HG02610 (cell line): ENCODE measurements around the gene MN1.

Experiments used
- ATAC-seq: cut with Tn5 transposase; IDR thresholded peaks from one replicate; pipeline ENCODE4 v1.9.1; 2021; ENCODE audit warnings: mild to moderate bottlenecking, moderate library complexity; ENCODE audit not compliant: unreplicated experiment

The MN1 gene

DNA sequence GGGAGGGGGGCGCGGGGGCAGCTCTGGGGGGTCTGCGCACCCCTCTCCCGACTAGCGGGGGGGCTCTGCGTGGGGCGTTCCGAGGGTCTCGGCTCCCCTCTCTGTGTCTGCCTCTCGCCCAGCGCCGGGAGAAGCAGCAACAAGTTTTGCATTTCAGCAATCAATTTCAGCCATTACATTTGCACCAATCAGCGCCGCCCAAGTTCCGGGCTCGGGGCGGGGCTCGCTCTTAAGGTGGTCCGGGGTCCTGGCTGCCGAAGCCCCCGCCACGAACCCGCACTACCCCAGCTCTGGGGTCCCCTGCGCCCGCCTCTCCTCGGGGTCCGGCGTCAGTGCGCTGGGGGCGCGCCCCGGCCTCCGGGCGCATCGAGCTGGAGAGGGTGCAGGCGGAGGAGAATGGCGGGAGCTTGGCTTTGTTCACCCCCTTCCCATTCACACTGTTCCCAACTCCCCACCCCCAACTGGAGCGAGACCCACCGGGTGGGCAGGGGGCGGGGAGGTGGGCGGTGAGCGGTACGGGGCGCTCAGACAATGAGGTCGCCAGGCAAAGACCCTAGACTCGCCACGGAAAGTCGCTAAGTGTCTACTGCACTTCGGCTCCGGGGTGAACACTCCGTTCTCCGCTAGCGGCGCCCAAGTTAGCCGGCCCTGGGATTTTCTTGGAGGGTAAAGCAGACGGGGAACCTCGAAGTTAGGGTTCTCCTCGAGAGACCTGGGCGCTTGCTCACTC, at the start of gene MN1:
MN1 (minus strand) TSS at position 141 of the 730 bp plus-strand sequence. CDS start 1,213 bp downstream, outside the sequence.
- no peak for ATAC-seq

DNA sequence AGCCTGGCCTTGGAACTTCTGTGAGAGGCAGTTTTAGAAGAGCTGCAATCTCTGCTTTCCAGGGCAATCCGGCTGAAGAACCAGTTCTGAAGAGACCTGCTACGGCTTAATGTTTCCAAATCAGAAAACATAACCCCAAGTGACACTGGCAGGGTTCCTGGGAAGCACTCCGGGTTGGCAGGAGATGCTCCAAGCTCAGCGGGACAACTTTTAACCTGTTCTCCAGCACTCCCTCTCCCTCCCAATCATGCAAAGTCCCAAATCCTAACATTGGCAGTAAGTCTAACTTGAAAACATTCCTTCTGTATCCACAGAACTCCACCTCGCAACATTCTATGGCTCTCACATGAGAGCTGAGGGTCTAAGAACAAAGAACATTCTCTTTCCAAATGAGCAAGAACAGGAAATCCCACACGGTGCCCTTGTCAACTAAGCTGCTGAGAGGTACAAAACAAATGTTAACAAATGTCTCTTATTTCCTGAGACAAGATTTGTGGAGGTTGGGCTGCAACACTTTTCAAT, 48.5 kb upstream of the MN1 start:
- ATAC-seq, result no peak

DNA sequence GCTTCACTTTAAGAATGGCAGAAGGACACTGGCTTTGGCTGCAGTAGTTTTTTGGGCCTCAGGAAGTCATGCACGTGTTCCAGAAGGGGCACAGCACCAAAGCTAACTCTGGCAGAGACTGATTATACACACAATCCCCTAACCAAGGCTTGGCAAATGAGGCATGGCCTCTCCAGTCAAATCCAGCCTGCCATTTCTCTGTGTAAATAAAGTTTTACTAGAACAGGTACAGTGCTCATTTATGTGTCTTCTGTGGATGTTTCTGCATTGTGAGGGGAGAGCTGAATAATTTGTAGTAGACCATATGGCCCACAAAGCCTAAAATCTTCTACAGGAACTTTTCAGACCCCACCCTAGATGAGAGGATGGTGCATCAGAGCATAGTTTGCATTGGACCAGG, 46.4 kb upstream of the MN1 start:
- no peak for ATAC-seq

DNA sequence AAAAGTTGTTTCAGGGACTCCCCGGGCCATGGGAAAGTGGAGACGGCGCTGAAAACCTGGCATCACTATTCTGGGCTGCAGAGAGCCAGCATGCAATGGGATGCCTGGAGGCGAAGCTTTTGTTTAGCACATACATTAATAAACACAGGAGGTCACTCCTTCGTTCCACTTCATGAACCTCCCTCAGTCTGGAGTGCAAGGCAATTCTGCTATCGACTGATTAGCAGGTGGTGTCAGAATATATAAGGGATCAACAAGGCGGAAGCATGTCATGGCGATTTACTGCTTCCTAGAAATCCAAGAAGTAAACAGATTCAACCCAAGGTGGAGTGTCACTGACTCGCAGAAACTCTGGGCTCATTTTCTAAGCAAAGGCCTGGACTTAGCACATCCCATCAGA, 45.4 kb upstream of the MN1 start:
- ATAC-seq, result no peak

DNA sequence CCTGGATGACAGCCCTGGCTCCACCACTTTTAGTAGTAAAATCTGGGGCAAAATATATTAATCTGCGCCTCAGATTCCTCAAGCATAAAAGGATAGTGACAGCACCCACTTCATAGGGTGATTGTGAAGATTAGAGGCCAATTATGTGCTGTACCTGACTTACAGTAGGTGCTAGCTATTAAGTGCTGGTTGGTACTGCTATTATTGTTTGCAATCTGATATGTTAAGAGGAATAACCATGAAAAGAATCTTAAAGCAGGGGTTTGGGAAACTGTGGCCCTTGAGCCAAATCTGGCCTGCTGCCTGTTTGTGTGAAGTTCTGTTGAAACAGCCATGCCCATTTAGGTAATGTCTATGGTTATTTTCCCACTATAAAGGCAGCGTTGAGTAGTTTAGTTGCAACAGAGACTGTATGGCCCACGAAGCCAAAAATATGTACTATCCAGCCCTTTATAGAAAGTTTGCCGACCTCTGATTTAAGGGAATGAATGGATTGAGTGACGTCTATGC, 44.7 kb upstream of the MN1 start:
- ATAC-seq, result no peak

DNA sequence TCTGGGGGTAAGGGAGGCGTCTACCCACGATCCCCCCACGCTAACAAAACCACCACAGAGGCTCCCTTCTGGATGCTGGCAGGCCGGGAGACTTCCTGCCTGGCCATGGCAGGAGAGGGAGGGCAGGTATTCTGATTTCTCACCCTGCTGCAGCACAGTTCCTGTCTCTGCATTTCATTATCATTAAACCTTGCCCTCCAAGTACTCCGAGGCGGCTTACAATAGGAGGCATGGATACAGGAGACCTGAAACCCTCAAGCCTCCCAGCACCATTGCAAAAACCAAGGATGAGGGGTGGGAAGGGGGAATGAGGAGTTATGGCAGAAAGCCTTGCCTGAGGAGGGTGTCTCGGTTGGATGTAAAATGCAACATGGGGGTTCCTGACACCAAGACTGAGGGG, 44.1 kb upstream of the MN1 start:
- no peak for ATAC-seq

DNA sequence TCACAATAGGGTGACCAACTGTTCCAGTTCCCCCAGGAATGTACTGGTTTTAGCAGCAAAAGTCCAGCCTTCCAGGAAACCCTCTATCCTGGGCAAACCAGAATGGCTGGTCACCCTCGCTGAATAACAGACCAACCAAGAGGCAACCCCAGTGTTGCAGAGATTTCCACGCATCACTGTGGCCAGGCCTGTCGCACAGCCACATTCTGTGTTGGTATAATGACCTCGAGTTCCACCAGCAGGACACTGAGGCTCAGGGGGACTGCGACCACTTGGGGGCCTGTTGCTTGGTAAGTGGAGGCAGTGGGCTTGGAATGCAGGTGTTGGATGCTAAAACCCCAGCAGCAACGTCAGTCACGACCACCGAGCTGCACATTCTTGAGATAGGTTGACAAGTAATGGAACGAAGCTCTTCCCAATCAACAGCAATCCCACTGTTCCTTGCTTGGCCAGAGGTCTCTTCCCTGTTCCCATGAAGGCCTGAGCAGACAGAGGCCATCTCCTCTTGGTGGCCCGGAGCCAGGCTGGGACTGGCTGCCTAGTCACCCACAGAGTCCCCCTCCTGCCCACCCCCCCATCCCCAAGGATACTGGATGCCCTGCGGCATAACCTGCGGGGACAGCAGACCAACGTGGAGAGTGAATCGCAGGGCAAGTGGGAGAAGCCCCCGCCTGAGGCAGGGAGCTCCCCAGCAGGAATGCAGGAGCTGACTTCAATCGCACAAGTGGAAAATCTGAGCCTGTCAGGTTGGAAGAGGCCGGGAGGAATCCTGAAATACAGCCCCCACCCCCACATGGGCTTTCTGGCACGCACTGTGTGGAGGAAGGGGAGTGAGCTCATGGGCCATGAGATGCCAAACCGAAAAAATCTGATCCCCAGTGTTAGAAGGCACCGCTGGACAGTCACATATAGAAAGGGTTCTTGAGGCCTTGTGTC, 43.4 kb upstream of the MN1 start:
- no peak for ATAC-seq

DNA sequence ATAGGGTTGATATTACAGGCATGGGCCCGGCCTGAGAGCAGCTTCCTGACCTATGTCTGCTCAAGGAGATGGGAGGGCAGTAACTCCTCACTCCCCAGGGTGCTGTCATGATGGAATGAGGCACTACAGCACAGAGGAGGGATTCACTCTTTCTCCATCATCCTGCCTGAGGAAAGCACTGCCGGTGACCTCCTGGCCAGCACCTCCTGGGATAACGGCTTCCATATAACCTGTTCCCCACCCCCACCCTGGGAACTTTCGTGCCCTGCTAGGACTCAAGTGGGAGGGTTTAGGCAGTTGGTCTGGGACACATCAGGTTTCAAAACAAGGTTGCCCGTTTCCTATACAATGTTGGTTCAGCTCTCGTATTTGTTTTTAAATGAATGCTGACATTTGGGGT, 42.7 kb upstream of the MN1 start:
- no peak for ATAC-seq

DNA sequence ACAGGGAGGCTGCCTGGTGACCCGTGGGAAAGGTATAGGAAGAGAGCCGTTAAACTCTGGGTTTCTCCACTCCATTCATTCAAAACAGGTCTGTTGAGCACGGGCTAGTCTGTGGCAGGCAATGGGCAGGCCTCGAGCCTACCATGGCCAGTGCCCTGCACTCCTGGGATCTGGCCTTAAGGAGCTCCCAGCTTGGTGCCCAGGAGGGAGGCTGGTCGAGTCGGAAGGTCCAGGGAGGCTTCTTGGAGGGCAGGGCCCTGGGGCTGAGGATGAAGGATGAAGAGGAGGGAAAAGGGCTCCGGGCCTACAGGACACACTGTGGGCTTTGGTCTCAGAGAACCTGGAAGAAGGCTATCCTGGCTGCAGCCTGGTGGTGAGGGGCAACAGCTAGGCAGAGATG, 41.9 kb upstream of the MN1 start:
- no peak for ATAC-seq

DNA sequence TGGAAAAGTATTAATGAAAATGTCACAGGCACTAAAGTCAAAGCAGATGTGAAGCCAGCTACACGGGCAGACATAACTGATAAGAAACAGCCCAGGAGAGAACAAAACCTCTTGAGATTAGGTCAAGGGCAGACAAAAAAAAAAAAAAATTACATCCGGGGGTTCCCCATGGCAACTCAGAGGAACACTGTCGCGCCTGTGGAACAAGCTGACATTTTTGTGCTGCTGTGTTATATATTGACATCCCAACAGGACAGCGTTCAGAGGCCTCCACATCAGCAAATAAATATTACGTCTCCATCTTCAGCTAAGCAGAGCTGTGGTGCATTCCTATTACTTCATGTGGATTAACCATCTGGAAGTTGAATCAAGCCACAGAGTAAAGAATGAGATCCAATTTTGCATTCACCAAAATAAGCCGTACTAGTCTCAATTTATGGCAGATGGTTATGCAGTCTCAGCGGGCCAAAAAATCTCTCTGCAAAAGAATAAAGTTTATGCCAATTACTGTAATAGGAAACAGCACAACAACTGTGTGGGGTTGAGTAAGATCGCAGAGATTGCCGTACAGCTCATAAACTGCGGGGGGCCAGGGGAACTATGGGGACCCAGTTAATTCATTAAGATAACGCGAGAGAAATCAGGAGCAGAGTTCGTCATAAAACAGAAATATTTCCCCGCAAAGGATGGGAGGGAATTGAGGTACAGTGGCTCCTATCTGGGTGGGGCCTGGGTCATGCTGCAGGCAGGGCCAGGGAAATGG, 41.3 kb upstream of the MN1 start:
- ATAC-seq, result no peak

DNA sequence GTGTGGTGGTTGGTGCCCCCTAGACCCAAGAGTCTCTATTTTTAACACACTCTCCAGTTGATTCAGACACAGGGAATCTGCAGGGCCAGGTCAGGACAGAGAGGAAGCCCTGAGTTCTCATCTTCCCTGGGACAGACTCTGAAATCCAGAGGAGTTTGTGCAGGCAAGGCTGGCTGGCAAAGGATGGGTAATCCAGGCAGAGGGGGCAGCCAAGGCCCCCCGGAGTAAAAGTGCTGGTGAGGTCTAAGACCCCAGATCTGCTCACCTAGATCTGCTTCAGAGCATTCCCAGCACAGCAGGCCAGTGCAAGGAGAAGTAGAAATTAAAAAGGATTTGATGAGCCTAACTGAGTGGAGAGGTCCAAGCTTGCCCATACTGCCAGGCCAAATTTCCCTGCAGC, 40.6 kb upstream of the MN1 start:
- no peak for ATAC-seq

DNA sequence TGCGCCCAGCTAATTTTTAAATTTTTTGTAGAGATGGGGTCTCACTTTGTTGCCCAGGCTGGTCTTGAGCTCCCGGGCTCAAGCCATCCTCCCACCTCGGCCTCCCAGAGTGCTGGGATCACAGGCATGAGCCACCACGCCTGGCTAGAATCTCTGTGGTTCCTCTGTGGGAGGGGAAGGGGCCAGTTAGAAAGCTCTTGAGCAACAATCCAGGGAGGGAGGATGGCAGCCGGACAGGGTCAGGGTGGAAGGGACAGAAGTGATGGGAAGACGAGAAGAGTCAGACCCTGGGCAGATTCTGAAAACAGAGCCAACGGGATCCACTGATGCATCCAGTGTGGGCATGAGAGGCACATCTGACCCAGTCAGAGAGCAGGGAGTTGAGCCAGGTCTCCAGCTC, 38.9 kb upstream of the MN1 start:
- no peak for ATAC-seq

DNA sequence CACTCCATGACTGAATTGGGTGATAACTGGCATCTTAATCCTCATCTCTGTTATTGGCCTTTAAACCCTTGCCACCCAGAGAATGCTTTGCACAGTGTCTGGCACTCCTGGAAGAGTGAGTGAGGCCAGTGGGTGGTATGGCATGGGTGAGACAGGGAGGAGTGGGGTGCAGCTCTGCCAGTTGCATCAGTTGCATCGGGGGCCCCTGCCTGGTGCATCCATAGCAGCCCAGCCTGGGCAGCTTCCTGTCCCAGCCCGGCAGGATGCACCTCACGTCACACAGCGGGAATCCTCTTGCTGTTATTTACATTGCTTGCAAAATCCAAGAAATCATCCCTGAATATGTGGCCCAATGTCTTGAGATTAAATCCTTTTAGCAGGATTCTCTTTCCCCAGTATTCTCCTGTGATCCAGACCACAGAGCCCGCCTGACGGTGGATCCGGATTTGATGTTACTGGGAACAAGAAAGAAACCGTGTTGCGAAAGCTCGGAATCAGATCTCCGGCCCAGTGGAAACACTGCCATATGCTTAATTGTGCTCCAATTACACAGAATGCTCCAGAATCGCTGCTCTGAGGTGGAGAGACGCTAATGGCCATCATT, 37.6 kb upstream of the MN1 start:
- no peak for ATAC-seq

DNA sequence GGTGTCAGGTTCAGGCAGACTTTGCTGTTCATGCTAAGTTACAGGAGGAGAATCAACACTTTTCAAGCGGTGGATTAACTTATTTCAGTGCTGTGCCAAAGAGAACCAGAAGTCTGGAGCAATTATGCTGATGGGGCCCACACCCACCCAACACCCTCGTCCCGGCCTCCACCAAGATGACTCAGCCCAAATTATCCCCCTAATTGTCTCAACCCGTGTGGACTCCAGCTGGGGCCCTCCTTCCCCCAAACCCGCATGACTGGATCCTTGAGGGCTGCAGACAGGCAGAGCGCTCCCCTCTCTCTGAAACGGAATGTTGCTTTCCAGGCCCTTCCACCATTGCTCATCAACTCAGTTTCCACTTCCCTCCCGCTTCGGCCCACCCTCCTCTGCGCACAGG, 34.6 kb upstream of the MN1 start:
- no peak for ATAC-seq

DNA sequence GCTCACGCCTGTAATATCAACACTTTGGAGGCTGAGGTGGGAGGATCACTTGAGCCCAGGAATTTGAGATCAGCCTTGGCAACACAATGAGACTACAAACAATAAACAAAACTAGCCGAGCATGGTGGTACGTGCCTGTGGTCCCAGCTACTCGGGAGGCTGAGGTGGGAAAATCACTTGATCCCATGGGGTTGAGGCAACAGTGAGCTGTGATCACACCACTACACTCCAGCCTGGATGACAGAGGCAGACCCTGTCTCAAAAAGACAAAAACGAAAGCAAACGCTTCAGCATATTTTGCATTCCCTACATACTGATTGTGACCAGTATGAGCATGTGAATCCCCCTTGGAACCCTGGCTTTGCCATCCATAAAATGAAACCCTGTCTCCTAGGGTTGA, 33.9 kb upstream of the MN1 start:
- no peak for ATAC-seq

DNA sequence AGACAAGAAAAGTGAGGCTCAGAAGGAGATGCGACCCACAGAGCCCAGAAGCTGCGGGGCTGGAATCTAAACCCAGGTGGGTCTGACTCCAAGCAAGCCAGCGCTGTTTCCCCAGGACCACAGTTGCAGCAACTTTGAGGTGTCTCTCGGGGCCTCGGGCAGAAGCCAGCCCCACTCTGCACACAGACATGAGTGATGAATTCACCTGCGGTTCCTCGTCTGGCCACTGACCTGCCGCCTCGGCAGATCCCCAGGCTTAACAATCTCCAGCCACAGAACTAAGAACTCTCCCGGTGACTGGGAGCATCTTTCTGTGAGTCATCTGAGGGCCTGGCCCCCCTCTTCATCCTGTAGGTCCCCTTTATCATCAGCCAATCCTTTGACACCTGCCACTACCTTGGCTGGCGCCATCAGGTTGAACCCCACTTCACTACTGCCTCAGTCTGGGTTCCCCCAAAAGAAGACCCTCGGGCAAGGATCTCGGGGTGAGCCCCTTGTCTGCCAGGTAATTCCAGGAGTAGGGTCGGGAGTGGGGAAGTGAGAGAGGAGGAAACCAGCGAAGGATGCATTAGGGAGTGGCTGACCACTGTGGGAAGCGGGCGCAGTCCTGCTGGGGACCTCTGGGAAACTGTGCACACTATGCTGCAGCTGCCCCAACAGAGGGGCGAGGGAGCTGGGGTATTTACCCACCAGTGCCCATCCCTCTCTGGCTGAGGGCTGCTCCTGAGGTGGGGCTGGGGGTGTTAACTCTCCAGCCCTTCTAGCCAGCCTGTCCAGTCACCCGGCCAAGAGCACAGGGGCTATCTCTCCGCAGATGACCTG, 33.0 kb upstream of the MN1 start:
- ATAC-seq, result no peak

DNA sequence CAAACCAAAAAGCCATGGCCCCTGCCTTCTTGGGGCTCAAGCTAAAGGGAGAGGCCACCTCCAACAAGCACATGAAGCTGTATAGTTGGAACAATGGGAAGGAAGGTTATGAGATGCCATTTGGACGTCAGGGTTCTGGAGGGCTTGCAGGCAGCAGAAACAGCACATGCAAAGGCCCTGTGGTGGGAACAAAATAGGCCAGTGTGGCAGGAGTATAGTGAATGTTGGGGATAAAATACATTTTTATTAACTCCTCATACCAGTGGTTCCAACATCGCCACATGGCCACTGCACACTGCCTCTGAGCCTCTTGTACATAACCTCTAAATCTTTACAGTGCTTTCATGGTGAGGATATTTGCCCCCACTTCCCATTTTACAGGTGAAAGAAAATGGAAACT, 32.2 kb upstream of the MN1 start:
- ATAC-seq, result no peak

DNA sequence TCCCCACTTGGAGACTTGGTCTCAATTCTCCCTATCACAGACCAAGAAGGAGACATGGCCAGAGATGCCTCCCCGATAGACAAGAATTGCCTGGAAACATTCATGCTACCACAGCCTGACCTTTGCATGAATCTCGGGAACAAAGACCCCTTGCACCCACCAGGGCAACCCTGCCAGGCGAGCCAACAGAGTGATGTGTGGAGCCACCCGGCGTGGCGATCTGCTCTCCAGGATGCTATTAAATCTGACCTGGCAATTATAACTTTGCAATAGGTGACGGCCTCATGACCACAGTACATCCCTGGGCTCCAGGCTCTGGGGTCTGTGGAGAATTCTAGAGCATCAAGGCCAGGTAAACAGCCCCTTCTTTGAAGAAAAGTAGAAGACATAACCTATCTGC, 31.1 kb upstream of the MN1 start:
- ATAC-seq, result no peak

DNA sequence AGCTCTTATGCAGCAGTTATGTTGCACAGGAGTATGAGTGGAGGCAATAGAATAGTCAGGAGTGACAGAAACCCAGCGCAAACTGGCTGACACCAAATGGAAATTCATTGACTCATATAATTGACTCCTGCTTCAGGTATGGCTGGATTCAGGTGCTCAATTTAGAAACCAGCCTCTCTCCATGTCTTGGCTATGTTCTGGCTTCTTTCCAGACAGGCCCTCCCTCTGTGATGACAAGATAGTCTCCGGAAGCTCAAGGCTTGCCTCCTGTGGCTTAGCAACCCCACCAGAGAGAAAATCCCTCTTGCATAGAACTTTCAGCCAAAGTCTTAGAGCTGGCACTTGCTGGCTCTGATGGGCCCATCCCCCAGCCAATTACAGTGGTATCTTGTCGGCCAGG, 28.1 kb upstream of the MN1 start:
- ATAC-seq, result no peak
